ENCODE measurements around the gene BCAR3.

The BCAR3 gene

DNA sequence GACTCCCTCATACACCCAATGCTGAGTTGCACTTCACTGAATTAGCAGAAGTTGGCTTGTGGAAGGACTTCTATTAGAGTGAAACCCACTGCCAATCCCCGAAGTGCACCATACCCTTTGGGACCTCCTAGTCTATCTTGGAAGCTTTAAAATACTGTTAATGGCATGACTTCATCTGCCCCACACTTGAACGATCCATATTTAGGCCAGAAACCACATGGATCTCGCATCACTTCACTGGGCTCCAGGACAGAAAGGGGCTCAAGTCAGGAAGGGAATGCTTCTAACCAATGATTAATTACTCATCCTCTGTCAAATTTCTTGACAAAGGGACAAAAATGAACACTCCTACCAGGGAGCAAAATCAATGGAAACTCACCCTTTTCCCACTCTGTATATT is 69.1 kb downstream of the BCAR3 start:
- TF ChIP-seq, protein P1, sequence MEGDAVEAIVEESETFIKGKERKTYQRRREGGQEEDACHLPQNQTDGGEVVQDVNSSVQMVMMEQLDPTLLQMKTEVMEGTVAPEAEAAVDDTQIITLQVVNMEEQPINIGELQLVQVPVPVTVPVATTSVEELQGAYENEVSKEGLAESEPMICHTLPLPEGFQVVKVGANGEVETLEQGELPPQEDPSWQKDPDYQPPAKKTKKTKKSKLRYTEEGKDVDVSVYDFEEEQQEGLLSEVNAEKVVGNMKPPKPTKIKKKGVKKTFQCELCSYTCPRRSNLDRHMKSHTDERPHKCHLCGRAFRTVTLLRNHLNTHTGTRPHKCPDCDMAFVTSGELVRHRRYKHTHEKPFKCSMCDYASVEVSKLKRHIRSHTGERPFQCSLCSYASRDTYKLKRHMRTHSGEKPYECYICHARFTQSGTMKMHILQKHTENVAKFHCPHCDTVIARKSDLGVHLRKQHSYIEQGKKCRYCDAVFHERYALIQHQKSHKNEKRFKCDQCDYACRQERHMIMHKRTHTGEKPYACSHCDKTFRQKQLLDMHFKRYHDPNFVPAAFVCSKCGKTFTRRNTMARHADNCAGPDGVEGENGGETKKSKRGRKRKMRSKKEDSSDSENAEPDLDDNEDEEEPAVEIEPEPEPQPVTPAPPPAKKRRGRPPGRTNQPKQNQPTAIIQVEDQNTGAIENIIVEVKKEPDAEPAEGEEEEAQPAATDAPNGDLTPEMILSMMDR (IDR thresholded peaks at IDR 0.05), result no peak

DNA sequence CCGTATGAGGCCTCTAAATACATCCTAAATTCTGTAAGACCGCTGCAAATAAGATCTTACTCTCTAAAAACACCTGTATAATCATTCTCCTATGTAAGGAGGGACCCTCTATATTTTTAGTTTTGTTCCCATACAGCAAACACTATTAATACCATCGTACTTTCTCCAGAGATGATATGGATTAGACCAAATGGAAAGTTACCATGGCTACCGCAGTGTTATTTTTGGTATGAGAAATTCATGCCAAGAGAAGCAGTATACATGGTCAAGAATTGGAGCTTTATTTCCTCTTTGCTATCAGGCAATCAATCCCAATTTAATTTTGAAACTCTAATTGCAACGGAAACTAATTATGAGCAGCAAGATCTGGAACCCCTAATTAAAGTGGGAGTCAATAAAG is 70.0 kb downstream of the BCAR3 start:
- TF ChIP-seq, protein P1 (IDR thresholded peaks at IDR 0.05), result no peak

DNA sequence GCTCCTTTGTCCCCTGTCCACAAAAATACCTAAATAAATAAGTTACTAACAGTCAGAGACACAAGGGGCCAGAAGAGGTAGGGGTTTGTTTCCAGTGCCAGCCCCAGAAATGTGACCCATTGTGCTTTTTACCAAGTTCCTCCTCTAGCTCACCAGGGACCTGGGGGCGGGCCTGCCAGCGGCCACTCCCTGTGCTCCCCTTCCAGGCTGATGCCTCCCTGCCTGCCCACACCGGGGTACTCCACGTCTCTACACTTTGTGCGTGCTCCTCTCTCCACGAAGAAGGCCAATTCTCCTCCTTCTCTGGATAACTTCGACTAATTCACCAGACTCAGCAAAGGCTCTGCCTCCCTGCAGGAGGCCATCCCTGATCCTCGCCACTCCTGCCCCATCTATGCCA is 72.1 kb downstream of the BCAR3 start:
- TF ChIP-seq, protein P1 (IDR thresholded peaks at IDR 0.05), result no peak

DNA sequence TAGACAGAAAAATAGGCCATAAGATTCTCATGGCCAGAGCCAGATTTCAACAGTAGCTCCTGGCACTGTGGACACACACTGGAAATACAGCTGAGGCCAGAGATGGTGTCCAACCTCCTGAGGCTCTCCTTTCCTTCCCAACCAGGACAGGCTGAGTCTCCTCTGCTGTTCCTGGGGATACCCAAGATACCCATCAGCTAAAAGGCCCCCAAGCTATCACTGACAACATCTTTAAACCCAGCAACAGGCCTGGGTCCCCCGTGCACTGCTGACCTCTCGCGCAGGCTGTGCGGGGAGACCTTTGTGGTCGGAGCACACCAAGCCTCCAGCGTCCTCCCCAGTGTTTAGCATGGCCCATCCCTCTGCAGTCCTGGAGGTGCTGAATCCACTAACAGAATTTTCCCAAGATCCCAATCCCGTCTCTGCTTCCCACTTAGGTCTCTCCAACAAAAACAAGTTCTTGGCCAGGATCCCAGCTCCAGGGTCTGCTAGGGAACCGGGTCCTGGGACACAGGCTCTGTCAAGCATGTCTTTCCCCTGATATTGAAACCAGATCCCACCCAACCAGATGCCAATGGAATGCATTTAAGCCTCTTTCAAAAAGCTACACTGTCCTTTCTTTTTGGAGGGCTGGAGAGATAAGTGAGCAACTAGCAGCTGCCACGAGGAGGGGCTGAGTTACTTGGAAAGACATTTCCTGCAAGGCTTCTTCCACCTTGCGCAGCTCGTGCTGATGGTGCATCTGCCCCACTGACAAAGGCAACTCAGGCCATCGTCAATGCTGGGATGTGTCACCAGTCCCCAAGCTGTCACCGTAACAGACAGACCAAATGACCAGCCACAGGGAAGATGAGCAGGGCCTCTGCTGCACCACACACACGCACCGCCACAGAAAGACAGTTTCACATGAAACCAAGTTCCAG is 73.2 kb downstream of the BCAR3 start:
- TF ChIP-seq, protein P1 (IDR thresholded peaks at IDR 0.05), result no peak

DNA sequence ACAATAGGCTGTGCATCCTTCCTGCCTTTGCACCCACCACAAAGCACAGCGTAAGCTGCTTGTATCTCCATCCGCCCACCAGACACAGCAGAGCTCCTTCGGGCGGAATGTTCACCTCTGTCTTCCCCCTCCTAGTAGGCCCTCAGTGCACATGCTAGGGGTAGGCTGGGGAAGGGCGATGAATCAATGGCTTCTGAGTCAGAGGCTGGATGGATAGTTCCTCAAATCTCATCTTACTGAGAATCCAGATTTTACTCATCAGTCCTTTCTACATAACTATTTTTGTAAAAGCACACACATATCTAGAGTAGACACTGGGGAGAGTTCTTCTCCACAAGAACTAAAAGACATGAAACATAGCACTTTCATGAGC is 73.8 kb downstream of the BCAR3 start:
- TF ChIP-seq, protein P1 (IDR thresholded peaks at IDR 0.05), result no peak

DNA sequence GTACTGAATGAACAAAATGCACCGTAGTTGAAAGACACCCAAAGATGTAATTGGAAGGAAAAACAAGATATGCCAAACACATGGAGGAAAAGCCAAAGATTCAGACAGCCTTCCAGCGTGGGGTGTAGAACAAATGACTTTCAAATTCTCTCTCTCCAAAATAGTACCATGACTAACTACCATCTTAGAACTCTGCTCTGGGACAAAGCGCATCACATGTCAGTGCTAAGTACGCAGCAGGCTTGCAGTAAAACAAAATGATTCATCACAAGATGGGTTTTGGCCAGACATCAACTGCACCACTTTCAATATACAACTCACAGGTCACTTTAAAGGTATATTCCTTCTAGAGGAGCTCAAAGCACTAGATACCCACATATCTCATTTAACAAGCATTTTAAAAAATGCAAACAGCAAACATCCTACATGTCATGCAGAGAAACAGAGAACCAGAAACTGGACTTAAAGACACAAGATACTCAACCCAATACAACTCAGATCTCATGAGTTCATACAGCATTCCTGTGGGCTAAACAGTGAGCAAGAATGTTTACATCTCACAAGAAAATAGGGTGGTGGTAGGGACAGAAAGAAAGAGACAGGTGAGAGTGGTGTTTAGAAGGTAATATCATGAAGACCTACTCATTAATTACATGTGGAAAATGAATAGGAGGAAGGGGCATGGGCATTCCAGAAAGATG is 75.7 kb downstream of the BCAR3 start:
- TF ChIP-seq, protein P1 (IDR thresholded peaks at IDR 0.05), result no peak

DNA sequence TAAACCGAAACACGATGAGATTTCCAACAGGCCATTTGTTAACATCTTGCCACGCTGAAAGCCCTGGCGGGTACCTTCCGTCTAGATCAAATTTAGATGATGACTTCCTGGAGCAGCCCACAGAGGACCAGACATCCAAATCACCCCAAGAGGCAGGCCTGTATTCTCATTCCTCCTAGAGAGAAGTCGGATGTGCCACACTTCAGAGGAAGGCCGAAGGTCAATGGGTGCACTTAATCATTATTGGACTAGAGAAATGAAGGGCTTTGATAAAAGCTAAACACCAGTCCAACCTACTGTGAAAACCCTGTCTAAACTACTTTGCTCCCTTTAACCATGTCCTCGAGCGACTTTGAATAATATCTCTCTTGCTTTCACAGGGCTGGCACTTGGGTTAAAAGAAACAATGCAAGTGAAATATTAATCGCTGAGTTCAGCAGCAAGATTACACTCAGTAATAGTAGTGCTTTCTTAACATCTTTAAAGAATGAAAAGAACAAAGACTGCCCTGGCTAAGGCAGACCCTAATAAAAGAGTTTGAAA is 76.5 kb downstream of the BCAR3 start:
- TF ChIP-seq, protein P1 (IDR thresholded peaks at IDR 0.05), result no peak

Measured in LNCAP (cell line).